Caco-2 (cell line): ENCODE data around the gene MTMR12. TPM values are rescaled to one million over a fixed set of nuclear protein-coding genes. Genes with fewer than 3 reads are reported as not detected.
A peak's percentile ranks its signal among the peaks of the same experiment; 100 is the strongest.

Experiments
- BruUV-seq: library from RNA; stranded (reverse); fragments of 400-500 nt; replicated peaks from 2 replicates; lab custom pipeline; 2021; lab: Mats Ljungman, UMichigan
- CTCF ChIA-PET: fragments of 300-600 bp; sonication (Branson Sonifier 250); formaldehyde crosslinking; loops from one replicate; lab custom pipeline; 2022; ENCODE audit warnings: antibody characterized with exemption; lab: Charles Lee
- POLR2A ChIA-PET: fragments of 300-600 bp; sonication (Branson Sonifier 250); formaldehyde crosslinking; loops from one replicate; lab custom pipeline; 2022; ENCODE audit warnings: antibody characterized with exemption; lab: Charles Lee
- DNase-seq, 2 experiments: peaks; one replicate each; pipeline versions ENCODE4 v3.0.0 to v3.0.0-alpha.2; 2020 to 2022
- H3K27me3 ChIP-seq: replicated peaks from 2 replicates; pipeline ENCODE4 v1.6.0; 2011; ENCODE audit warnings: low read length; ENCODE audit not compliant: control insufficient read depth, insufficient read depth
- H3K36me3 ChIP-seq: 2 replicates; pipeline ENCODE4 v1.5.1; 2011; ENCODE audit warnings: low read length; ENCODE audit not compliant: control insufficient read depth, insufficient read depth
- H3K4me1 ChIP-seq: fragments of 250-450 bp; sonication (Bioruptor Pico); 2 replicates; pipeline ENCODE4 v1.5.1; 2020; ENCODE audit warnings: mild to moderate bottlenecking
- H3K4me3 ChIP-seq: 2 replicates; pipeline ENCODE4 v1.5.1; 2011; ENCODE audit warnings: low read depth, mild to moderate bottlenecking, control low read depth, low read length
- H3K9me3 ChIP-seq: fragments of 250-450 bp; sonication (Bioruptor Pico); 2 replicates; pipeline ENCODE4 v1.5.1; 2020; ENCODE audit warnings: mild to moderate bottlenecking, moderate library complexity
- H3K27ac Mint-ChIP-seq: one replicate; pipeline ENCODE4 v1.8.0; 2022; ENCODE audit warnings: mixed read lengths; ENCODE audit not compliant: unreplicated experiment
- H3K27me3 Mint-ChIP-seq: one replicate; pipeline ENCODE4 v1.8.0; 2022; ENCODE audit warnings: mixed read lengths; ENCODE audit not compliant: insufficient read depth, unreplicated experiment
- H3K36me3 Mint-ChIP-seq: one replicate; pipeline ENCODE4 v1.8.0; 2022; ENCODE audit warnings: mild to moderate bottlenecking, mixed read lengths; ENCODE audit not compliant: insufficient read depth, unreplicated experiment
- H3K4me1 Mint-ChIP-seq: one replicate; pipeline ENCODE4 v1.8.0; 2022; ENCODE audit warnings: low read depth, mixed read lengths; ENCODE audit not compliant: unreplicated experiment
- H3K4me3 Mint-ChIP-seq: one replicate; pipeline ENCODE4 v1.8.0; 2022; ENCODE audit warnings: mild to moderate bottlenecking, moderate library complexity, mixed read lengths; ENCODE audit not compliant: unreplicated experiment
- H3K9me3 Mint-ChIP-seq: one replicate; pipeline ENCODE4 v1.8.0; 2022; ENCODE audit warnings: mixed read lengths; ENCODE audit not compliant: unreplicated experiment
- intact Hi-C: fragments of 100-400 bp; cut with micrococcal nuclease; formaldehyde crosslinking; loops from one replicate; pipeline ENCODE4 v1.10.0; 2022; ENCODE audit not compliant: unreplicated experiment
- total RNA-seq: library from RNA; stranded (reverse); gene quantifications from 2 replicates; pipeline ENCODE4 v1.2.3, GENCODE V29; 2022
- TF ChIP-seq, protein P1 (sequence below), 2 experiments: fragments of 200-600 bp in 1 of 2; IDR thresholded peaks; 1 replicate in 1 of 2; 2 replicates in 1 of 2; pipeline versions ENCODE4 v1.5.1 to v1.8.0; 2011 to 2022; ENCODE audit warnings: antibody characterized with exemption in 1 of 2, control low read depth in 1 of 2, inconsistent platforms in 1 of 2, low read depth in 1 of 2, low read length in 1 of 2, mild to moderate bottlenecking in 1 of 2, moderate library complexity in 1 of 2; ENCODE audit not compliant: insufficient read depth in 1 of 2, severe bottlenecking in 1 of 2, unreplicated experiment in 1 of 2

The MTMR12 gene
- total RNA-seq, 1 experiment from 2014 or later: 35.1 TPM

DNA sequence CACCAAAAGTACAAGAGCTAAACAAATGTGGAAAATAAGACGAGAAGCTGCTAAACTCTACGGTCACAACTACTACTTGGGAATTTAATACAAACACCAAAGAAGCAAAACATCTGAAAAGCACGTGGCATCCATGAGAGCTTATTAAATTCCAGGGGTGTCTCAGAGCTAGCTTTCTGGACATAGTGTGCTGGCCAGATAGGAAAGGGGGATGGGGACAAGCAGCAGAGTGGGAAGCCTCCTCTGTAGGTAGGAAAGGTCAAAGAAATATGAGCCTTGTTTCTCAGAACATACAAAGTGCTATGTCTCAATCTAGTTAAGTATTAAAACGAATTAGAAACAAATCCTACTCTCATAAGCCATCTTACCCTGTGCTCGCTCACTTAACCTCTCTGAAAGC lies 87.3 kb downstream of the MTMR12 start:
- TF ChIP-seq, protein P1, sequence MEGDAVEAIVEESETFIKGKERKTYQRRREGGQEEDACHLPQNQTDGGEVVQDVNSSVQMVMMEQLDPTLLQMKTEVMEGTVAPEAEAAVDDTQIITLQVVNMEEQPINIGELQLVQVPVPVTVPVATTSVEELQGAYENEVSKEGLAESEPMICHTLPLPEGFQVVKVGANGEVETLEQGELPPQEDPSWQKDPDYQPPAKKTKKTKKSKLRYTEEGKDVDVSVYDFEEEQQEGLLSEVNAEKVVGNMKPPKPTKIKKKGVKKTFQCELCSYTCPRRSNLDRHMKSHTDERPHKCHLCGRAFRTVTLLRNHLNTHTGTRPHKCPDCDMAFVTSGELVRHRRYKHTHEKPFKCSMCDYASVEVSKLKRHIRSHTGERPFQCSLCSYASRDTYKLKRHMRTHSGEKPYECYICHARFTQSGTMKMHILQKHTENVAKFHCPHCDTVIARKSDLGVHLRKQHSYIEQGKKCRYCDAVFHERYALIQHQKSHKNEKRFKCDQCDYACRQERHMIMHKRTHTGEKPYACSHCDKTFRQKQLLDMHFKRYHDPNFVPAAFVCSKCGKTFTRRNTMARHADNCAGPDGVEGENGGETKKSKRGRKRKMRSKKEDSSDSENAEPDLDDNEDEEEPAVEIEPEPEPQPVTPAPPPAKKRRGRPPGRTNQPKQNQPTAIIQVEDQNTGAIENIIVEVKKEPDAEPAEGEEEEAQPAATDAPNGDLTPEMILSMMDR (IDR thresholded peaks at IDR 0.05; ENCODE audit: insufficient read depth in 1 of 2, low read depth in 1 of 2, low read length in 1 of 2, severe bottlenecking in 1 of 2, unreplicated experiment in 1 of 2): no peak
- H3K27me3 ChIP-seq: no peaks in the 10 kb centered on the region
- POLR2A ChIA-PET: interaction anchor here (1.8 kb wide), 1 partner anchor 52 kb away, joined by 10 read pairs; the partner anchor contains the start of gene GOLPH3
- Mint-ChIP-seq H3K9me3 (no peaks in the 10 kb centered on the region), H3K27ac (peak overlapping the region; percentile 83), H3K4me3 (peak overlapping the region; percentile 5), H3K4me1 (peaks cover 36% of the 10 kb centered on the region), H3K27me3 (no peaks in the 10 kb centered on the region), H3K36me3 (peaks cover 52% of the 10 kb centered on the region)
- H3K4me1 ChIP-seq: peaks cover 41% of the 10 kb centered on the region
- intact Hi-C loops: no loop called here
- H3K36me3 ChIP-seq: peaks cover 2% of the 10 kb centered on the region; the same call in 1 of the 2 replicates
- H3K9me3 ChIP-seq: no peaks in the 10 kb centered on the region
- H3K4me3 ChIP-seq: no peak overlapping the region
- DNase-seq: no peak
- CTCF ChIA-PET: no interaction called here
- BruUV-seq: no TSS peak

DNA sequence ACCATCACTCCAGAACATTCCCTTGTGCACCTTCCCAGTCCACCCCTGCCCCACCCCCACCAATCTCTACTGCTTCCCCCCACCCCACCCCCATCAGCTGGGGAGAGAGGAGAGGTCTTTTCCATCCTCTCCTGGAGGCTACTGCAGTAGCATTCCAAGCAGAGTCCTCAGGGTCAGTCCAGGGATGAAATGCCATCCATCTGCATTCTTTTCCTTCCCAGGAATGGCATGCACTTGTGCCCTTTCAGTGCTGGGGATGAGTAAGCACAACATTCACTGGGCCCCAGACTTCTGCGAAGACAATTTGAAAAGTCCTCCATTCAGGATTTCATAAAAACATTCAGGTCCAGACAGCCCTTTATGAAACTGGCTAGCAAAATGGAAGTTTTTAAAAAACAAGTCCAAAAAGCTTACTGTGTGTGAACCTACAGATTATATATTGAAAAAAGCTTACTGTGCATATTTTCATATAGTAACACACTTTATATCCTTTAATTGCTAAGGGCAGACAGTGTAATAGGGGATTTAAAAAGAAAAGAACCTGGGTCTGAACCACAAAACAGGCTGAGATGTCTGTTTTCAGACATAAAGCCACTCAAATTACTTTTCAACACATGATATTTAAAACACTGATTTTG lies 88.6 kb downstream of the MTMR12 start:
- intact Hi-C loops: loop anchor here (1.0 kb wide), 1 partner anchor 50 kb away; the partner anchor contains the start of gene GOLPH3
- TF ChIP-seq, protein P1 (IDR thresholded peaks at IDR 0.05; ENCODE audit: insufficient read depth in 1 of 2, low read depth in 1 of 2, low read length in 1 of 2, severe bottlenecking in 1 of 2, unreplicated experiment in 1 of 2): no peak
- ChIA-PET CTCF (interaction anchor here (0.5 kb wide), 1 partner anchor 20 kb away, joined by 4 read pairs; no protein-coding TSS in a partner anchor), POLR2A (interaction anchor here (1.8 kb wide), 1 partner anchor 50 kb away, joined by 10 read pairs; the partner anchor contains the start of gene GOLPH3)
- H3K27me3 Mint-ChIP-seq: no peaks in the 10 kb centered on the region
- H3K36me3 Mint-ChIP-seq: peaks cover 38% of the 10 kb centered on the region
- no TSS peak for BruUV-seq
- no peaks in the 10 kb centered on the region for H3K27me3 ChIP-seq
- peak; percentile 82 to 90 for DNase-seq
- peaks cover 2% of the 10 kb centered on the region; the same call in 1 of the 2 replicates for H3K36me3 ChIP-seq
- H3K9me3 Mint-ChIP-seq: no peaks in the 10 kb centered on the region
- peak overlapping the region; percentile 42 for H3K4me3 Mint-ChIP-seq
- H3K4me1 ChIP-seq: peaks cover 31% of the 10 kb centered on the region
- no peaks in the 10 kb centered on the region for H3K9me3 ChIP-seq
- H3K4me1 Mint-ChIP-seq: peaks cover 23% of the 10 kb centered on the region
- H3K27ac Mint-ChIP-seq: peak overlapping the region; percentile 83
- no peak overlapping the region for H3K4me3 ChIP-seq

DNA sequence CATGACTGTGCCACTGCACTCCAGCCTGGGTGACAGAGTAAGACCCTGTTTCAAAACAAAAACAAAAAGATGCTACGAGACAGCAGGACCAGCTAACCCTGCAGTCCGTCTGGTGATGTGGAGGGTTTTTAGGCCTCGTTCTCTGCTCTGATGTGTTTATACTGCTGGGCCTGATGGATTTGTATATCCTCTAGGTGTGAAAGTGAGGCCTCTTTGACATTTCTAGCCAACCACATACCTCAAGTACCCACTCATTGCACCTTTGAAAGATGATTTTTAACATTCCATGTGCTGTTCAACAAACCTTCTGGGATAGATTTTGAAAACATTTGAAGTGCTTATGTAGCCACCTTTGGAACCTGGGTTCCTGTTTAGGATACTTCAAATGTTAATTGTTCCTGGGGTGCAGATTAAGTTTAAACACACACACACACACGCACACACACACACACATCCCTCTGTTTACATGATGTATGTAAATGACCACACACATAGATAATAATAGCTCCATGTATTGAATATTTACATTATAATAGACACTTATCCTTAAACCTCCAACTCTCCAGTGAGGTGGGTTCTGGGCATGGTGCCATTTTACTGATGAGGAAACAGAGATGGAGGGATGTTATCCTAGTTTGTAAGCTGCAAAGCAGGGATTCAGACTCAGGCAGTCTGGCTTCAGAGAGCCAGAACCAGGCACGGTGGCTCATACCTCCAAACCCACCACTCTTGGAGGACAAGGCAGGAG lies 89.8 kb downstream of the MTMR12 start:
- Mint-ChIP-seq H3K27ac (peak overlapping the region; percentile 83), H3K4me3 (no peak overlapping the region), H3K9me3 (no peaks in the 10 kb centered on the region), H3K36me3 (peaks cover 32% of the 10 kb centered on the region), H3K27me3 (no peaks in the 10 kb centered on the region), H3K4me1 (peaks cover 16% of the 10 kb centered on the region)
- no peak for DNase-seq
- intact Hi-C loops: no loop called here
- no TSS peak for BruUV-seq
- Histone ChIP-seq H3K4me1 (peaks cover 27% of the 10 kb centered on the region), H3K27me3 (no peaks in the 10 kb centered on the region), H3K36me3 (no peaks in the 10 kb centered on the region), H3K4me3 (no peak overlapping the region), H3K9me3 (no peaks in the 10 kb centered on the region)
- ChIA-PET CTCF (no interaction called here), POLR2A (no interaction called here)
- TF ChIP-seq, protein P1 (IDR thresholded peaks at IDR 0.05; ENCODE audit: insufficient read depth in 1 of 2, low read depth in 1 of 2, low read length in 1 of 2, severe bottlenecking in 1 of 2, unreplicated experiment in 1 of 2): no peak
